HG03469 (cell line): Measurements from ENCODE around the gene PRRC2B.
"Not testable (repeated sequence)": the region's sequence is repeated elsewhere in the genome, so short reads cannot be mapped to it uniquely, and the experiment has no call there.

Experiments
- ATAC-seq: cut with Tn5 transposase; IDR thresholded peaks from one replicate; pipeline ENCODE4 v1.9.1; 2021; ENCODE audit warnings: mild to moderate bottlenecking, moderate library complexity, moderate number of reproducible peaks; ENCODE audit not compliant: unreplicated experiment

Gene PRRC2B

GRCh38 chr9:131386281-131386680, 7.6 kb upstream of the PRRC2B start:
- ATAC-seq, result no peak

DNA sequence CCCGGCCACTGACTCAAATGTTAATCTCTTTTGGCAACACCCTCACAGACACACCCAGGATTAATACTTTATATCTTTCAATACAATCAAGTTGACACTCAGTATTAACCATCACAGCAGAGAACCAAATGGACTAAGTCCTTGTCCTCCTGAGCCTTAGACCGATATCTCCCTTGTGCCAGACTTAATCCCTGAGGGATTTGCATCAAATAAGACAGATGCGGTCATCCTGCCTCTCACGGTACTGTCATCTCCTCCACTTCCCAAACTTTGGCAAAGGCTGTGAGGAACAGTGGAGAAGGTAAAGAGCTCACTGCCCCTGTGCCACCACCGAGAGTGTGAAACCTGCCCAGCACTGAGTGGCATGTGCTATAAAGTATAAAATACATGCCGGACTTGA, 6.5 kb upstream of the PRRC2B start:
- ATAC-seq, result no peak

GRCh38 chr9:131391020-131391419, 2.9 kb upstream of the PRRC2B start:
- ATAC-seq, result no peak

DNA sequence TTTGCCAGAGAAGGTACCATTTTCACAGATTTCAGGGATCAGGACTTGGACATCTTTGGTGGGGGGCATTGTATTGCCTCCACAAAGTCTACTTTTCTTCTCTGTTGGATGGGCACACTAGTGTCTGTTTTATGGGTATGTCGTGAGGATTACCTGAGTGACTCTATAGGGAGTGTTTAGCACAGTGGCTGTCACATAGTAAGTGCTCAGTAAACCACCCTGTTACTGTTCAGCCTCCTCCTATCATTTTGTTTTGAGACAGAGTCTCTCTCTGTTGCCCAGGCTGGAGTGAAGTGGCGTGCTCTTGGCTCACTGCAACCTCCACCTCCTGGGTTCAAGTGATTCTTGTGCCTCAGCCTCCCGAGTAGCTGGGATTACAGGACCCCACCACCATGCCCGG, 2.4 kb upstream of the PRRC2B start:
- no peak for ATAC-seq

DNA sequence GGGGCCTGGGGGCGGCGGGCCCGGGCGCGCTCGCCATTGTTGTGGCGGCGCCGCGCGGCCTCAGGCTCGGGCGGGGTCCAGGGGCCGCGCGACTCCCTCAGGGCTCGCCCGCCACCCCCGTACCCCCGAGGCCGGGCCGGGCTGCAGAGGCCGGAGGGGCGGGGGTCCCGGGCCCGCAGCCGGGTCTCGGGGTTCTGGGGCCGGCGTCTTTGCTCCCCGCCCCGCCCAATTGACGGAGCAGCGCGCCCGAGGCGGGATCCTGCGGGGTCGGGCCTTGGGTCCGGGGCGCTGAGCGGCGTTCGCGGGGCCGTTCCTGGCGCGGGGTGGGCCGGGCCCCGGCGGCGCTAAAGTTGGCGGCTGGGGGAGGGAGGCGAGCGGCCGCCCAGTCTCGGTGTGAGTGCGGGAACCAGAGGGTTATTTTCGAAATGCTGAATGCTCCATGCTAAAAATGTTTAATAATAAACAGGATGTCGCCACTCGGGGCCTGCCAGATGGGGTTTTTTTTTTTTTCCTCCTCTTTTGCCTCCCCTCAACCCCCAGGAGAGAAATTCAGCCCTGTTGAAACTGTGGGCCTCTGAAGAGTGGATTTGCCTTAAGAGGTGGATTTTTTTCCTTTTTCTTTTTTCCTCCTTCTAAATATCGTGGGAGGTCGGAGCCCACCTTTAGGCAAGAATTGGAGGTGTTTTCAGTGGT, 724 bp downstream of the PRRC2B start:
- ATAC-seq, result no peak

- ATAC-seq, result no peak
These were observed 1.5 kb downstream of the PRRC2B start for GRCh38 chr9:131395157-131396098.

GRCh38 chr9:131396099-131396479, 2.2 kb downstream of the PRRC2B start:
- ATAC-seq, result not testable (repeated sequence)

DNA sequence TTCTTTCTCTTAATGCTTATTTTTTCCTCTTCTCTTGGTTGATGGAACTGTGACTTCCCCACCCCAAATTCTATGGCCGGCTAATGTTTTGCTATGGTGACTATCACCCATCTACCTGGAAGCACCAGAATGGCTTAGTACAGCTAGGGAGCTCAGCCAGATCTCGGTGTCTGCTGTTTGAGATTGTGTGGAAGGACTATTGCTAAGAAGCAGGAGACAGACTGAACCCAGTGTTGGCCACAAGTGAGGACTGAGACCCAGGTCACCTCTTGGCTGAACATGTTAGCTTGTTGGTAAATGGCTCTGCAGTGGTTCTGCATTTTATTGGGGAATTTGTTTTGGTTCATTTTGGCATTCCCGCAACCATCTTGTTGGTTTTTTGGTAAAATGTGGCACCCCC, 2.7 kb downstream of the PRRC2B start:
- no peak for ATAC-seq

DNA sequence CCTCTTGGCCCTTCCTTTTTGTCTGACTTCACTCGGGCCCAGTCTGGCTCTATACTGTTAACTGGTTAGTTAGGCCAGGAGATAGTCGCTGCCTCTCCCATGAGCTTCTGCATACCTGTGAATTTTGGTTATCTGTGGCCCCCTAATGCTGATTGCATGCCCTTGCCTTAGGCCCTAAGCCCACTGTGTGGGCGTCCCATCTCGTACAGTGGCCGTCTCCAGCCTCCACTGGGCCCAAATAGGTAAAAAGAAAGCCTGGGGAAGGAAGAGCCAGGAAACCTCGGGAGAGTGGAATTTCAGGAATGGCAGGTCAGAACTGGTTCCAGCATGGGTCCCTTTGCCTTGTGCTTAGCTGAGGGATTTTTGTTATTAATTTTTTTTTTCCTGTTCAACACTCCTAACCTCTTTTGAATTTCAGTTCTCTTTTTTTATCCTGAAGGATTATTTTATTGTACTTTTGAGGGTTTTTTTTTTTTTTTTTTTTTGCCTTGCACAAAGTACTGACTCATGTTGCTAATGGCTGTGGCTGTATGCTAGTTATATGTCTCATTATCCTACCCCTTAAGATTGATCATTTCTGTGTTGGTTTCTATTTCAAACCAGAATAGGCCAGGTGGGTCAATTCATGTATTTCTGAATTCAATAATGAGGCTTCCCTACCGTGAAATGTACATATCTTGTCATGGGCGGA, 3.4 kb downstream of the PRRC2B start:
- ATAC-seq, result no peak

- no peak for ATAC-seq
These were observed 4.3 kb downstream of the PRRC2B start for GRCh38 chr9:131398204-131398603.

- no peak for ATAC-seq
These were observed 6.1 kb downstream of the PRRC2B start for GRCh38 chr9:131399972-131400371.

- ATAC-seq, result no peak
These were observed 6.7 kb downstream of the PRRC2B start for GRCh38 chr9:131400627-131401026.

GRCh38 chr9:131402073-131402472, 8.2 kb downstream of the PRRC2B start:
- no peak for ATAC-seq

- no peak for ATAC-seq
These were observed 9.0 kb downstream of the PRRC2B start for GRCh38 chr9:131402738-131403492.

DNA sequence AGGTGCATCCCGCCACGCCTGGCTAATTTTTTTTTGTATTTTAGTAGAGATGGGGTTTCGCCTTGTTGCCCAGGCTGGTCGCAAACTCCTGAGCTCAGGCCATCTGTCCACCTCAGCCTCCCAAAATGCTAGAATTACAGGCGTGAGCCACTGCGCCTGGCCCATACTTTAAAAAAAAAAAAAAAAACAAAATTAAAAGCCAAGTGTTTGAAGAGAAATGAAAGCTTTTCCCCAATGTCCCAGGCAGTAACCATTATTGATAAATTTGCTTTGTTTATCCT, 9.5 kb downstream of the PRRC2B start:
- no peak for ATAC-seq

DNA sequence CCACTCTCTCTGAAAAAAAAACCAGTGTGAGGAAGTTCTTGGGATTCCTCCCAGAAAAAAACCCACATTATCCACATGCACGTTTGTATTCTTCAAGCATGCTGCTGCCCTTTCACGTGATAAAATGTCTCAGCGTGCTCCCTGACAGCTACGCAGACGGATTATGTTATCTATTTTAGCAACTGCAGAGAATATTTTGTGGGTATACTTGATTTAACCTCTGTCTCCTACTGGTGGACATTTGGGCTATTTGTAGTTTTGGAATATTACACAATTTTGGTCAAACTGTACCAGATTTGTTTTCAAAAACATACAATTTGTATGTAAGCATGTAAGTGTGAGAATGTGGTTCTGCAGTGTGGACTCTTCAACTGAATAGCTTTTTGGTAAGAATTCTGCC, 10.7 kb downstream of the PRRC2B start:
- ATAC-seq, result no peak

- no peak for ATAC-seq
These were observed 11.1 kb downstream of the PRRC2B start for GRCh38 chr9:131404987-131405386.

DNA sequence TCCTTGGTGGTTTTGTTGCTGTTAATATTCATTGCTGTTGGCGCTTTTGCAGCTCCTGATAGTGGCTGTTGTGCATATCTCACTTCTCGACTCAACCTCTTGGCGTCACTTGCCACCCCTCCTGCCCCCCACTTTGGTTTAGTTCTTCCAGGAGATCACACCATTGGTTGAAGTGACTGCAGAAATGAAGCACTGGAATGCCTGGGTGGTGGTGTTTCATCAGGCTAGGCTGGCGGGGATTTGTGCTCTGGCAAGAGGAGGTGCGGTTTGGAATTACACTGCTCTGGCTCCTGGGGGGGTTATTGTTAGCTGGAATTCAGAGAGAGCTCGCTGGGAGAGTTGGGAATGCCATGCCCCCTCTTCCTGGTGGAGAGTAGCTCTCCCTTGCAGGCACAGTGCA, 11.5 kb downstream of the PRRC2B start:
- no peak for ATAC-seq

- no peak for ATAC-seq
These were observed 12.1 kb downstream of the PRRC2B start for GRCh38 chr9:131405858-131406537.

DNA sequence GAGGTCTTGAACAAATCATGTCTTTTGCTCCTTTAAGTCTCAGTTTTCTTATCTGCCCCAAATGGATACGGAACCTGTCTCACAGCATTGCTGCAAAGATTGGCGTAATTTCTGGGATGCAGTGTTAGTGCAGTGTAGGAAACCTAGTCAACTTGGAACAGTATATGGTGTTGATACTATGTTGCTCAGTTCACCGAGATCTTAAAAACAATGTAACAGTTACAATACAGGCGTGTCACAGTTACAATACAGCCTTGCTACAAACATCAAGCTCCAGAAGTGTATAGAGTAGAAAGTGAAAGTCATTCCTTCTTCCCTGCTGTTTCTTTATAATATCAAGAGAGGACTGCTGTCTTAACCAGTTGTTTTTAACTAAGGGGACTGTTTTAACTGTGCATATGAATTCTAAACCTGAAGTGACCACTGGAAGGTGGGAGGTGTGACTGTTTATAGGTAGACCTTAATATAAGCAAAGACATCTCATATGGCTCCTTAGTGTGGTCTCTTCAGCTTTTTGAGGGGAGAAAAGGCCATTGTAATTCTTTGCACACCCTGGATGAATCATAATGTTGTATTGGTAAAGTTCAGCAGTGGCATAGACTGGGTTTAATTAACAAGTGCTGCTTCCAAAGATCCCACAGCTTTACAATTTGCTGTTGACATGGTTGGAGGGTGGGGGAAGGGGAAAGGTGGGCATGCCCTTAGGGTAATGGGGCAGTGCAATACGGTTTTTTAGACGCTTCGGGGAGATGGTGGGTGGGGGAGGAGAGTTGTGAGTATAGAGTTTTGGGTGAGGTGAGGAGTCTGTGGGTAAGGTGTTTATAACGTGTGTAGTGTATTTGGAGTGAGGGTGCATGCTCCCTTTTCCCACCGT, 12.9 kb downstream of the PRRC2B start:
- ATAC-seq, result no peak
